Esophagus muscularis mucosa (tissue), 4 donors: ENCODE measurements around the gene HSPA1B. TPM values are rescaled to one million over a fixed set of nuclear protein-coding genes. Genes with fewer than 3 reads are reported as not detected.
A peak's percentile ranks its signal among the peaks of the same experiment; 100 is the strongest.

Experiments
- DNase-seq: peaks from one replicate; pipeline ENCODE4 v3.0.0-alpha.2; 2017; ENCODE audit errors: extremely low spot score
- H3K27ac ChIP-seq, 4 donors: fragments of 200-600 bp; sonication (generic); replicated peaks in 1 of 4; 1 replicate in 3 of 4; 2 replicates in 1 of 4; pipeline ENCODE4 v1.5.1; 2016 to 2019; ENCODE audit warnings: mild to moderate bottlenecking in 1 of 4
- H3K27me3 ChIP-seq, 4 donors: fragments of 200-600 bp; sonication (generic); one replicate each; pipeline versions ENCODE4 v1.5.1 to v1.6.0; 2016 to 2019
- H3K36me3 ChIP-seq, 4 donors: fragments of 200-600 bp; sonication (generic); one replicate each; pipeline ENCODE4 v1.5.1; 2016 to 2019
- H3K4me1 ChIP-seq, 4 donors: fragments of 200-600 bp; sonication (generic); one replicate each; pipeline ENCODE4 v1.5.1; 2016 to 2019
- H3K4me3 ChIP-seq, 4 donors: fragments of 200-600 bp; sonication (generic); 1 replicate in 2 of 4; 2 replicates in 2 of 4; pipeline ENCODE4 v1.5.1; 2016 to 2019; ENCODE audit warnings: mild to moderate bottlenecking in 4 of 4, moderate library complexity in 1 of 4
- H3K9me3 ChIP-seq, 4 donors: fragments of 200-600 bp; sonication (generic); 1 replicate in 3 of 4; 2 replicates in 1 of 4; pipeline ENCODE4 v1.5.1; 2016 to 2019
- EP300 ChIP-seq: sonication (generic); formaldehyde crosslinking; IDR thresholded peaks from one replicate; pipeline ENCODE4 v1.6.1; 2017; ENCODE audit warnings: antibody characterized with exemption
- POLR2A ChIP-seq: fragments of 450-650 bp; IDR thresholded peaks from one replicate; pipeline ENCODE4 v1.6.1; 2017; ENCODE audit warnings: antibody characterized with exemption, moderate library complexity, mild to moderate bottlenecking, low read depth
- POLR2AphosphoS5 ChIP-seq, 2 donors: sonication (generic); formaldehyde crosslinking; IDR thresholded peaks; one replicate each; pipeline ENCODE4 v1.6.1; 2017; ENCODE audit warnings: antibody characterized with exemption in 2 of 2
- WGBS: methylation state at CpG from one replicate; pipeline ENCODE4 v1.1.5; 2018; 5-methylcytosine and 5-hydroxymethylcytosine counted together
- intact Hi-C: fragments of 100-400 bp; cut with DNase I; formaldehyde crosslinking; loops from one replicate; pipeline ENCODE4 v1.15.1; 2023
- total RNA-seq, 4 donors: library from RNA; depleted of rRNA; stranded (reverse); fragments of >200 nt; gene quantifications; one replicate each; pipeline versions ENCODE4 v1.1.0 to v1.2.1, GENCODE V29; 2016
- TF ChIP-seq, protein P1 (sequence below), 3 experiments: fragments of 200-600 bp in 2 of 3; fragments of 450-650 bp in 1 of 3; sonication (generic) in 2 of 3; IDR thresholded peaks; one replicate each; pipeline ENCODE4 v1.5.1; 2017 to 2019; ENCODE audit warnings: antibody characterized with exemption in 3 of 3, mild to moderate bottlenecking in 2 of 3, moderate library complexity in 1 of 3

The HSPA1B gene
- 100 to 1,000 TPM; 120 to 315 (median 274) TPM for total RNA-seq

GRCh38 chr6:31827286-31828079 lies at the start of gene HSPA1B:
TSS of gene HSPA1B (plus strand) at chr6:31827738. CDS start at chr6:31827951, 213 bp downstream.
- TF ChIP-seq POLR2AphosphoS5 (IDR thresholded peaks at IDR 0.05), result peak; percentile 100
- TF ChIP-seq, protein P1, sequence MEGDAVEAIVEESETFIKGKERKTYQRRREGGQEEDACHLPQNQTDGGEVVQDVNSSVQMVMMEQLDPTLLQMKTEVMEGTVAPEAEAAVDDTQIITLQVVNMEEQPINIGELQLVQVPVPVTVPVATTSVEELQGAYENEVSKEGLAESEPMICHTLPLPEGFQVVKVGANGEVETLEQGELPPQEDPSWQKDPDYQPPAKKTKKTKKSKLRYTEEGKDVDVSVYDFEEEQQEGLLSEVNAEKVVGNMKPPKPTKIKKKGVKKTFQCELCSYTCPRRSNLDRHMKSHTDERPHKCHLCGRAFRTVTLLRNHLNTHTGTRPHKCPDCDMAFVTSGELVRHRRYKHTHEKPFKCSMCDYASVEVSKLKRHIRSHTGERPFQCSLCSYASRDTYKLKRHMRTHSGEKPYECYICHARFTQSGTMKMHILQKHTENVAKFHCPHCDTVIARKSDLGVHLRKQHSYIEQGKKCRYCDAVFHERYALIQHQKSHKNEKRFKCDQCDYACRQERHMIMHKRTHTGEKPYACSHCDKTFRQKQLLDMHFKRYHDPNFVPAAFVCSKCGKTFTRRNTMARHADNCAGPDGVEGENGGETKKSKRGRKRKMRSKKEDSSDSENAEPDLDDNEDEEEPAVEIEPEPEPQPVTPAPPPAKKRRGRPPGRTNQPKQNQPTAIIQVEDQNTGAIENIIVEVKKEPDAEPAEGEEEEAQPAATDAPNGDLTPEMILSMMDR (IDR thresholded peaks at IDR 0.05), result no peak
- peak; percentile 42 for TF ChIP-seq EP300
- TF ChIP-seq POLR2A, result peak; percentile 100
- Histone ChIP-seq H3K4me3 (peak within 1 kb of the TSS; percentile 64 to 88 (median 70)), H3K4me1 (peaks cover 41 to 67% (median 63%) of the 10 kb centered on the region in 4 donors), H3K9me3 (no peaks in the 10 kb centered on the region), H3K36me3 (no peaks in the 10 kb centered on the region), H3K27ac (peak within 1 kb of the TSS; percentile 92 to 97 (median 96)), H3K27me3 (no peaks in the 10 kb centered on the region)
- peak; percentile 100 for DNase-seq
- intact Hi-C loops, result no loop called here
- under 1% methylated on average over 14 of the region's 56 CpGs for WGBS

DNA sequence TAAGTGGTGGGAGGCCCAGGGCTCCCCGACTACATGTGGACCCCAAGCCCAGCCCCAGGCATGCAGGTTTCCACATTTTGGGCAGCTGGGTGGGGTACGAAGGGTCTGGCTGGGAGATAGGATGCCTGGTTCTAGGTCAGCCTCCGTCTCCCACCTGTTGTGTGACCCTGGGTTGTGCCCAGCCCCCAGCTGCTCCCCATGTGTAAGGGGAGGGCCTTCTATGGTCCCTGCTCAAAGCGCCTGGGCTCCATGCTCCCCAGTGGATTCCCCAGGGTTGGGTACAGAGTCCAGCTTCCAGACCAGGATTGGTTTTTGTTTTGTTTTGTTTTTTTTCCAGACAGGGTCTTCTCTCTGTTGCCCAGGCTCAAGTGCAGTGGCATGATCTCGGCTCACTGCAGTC lies 49.3 kb upstream of the HSPA1B start:
- Histone ChIP-seq H3K36me3 (peaks cover 36 to 55% (median 50%) of the 10 kb centered on the region in 4 donors), H3K27ac (no peak overlapping the region)

GRCh38 chr6:31778999-31779885 lies 48.3 kb upstream of the HSPA1B start:
- no peak overlapping the region for H3K4me3 ChIP-seq
- 94% methylated on average over 30 of the region's 43 CpGs for WGBS
- H3K9me3 ChIP-seq, result no peaks in the 10 kb centered on the region
- TF ChIP-seq EP300 (no peak), POLR2A (no peak), POLR2AphosphoS5 (IDR thresholded peaks at IDR 0.05) (no peak)
- TF ChIP-seq, protein P1 (IDR thresholded peaks at IDR 0.05), result no peak
- intact Hi-C loops, result no loop called here
- no peak for DNase-seq
- no peaks in the 10 kb centered on the region for H3K27me3 ChIP-seq
- H3K4me1 ChIP-seq, result peaks cover 10 to 16% (median 13%) of the 10 kb centered on the region in 4 donors
- no peak overlapping the region for H3K27ac ChIP-seq
- peaks cover 44 to 66% (median 60%) of the 10 kb centered on the region in 4 donors for H3K36me3 ChIP-seq

More for the DNA sequence above, 49.3 kb upstream of the HSPA1B start:
- no peak for DNase-seq
- no peaks in the 10 kb centered on the region for H3K27me3 ChIP-seq
- no peak overlapping the region for H3K4me3 ChIP-seq
- H3K9me3 ChIP-seq, result no peaks in the 10 kb centered on the region
- intact Hi-C loops, result no loop called here
- TF ChIP-seq EP300 (no peak), POLR2A (no peak), POLR2AphosphoS5 (IDR thresholded peaks at IDR 0.05) (no peak)
- TF ChIP-seq, protein P1 (IDR thresholded peaks at IDR 0.05), result no peak
- WGBS, result 98% methylated on average over 4 of the region's 5 CpGs
- peaks cover 10 to 18% (median 13%) of the 10 kb centered on the region in 4 donors for H3K4me1 ChIP-seq

GRCh38 chr6:31779908-31780307 lies 47.6 kb upstream of the HSPA1B start:
- TF ChIP-seq, protein P1 (IDR thresholded peaks at IDR 0.05), result no peak
- TF ChIP-seq POLR2A, result no peak
- no peak for TF ChIP-seq EP300
- TF ChIP-seq POLR2AphosphoS5 (IDR thresholded peaks at IDR 0.05), result no peak
- no peaks in the 10 kb centered on the region for H3K9me3 ChIP-seq
- H3K27me3 ChIP-seq, result no peaks in the 10 kb centered on the region
- no peak overlapping the region for H3K27ac ChIP-seq
- peaks cover 10 to 16% (median 13%) of the 10 kb centered on the region in 4 donors for H3K4me1 ChIP-seq
- intact Hi-C loops, result no loop called here
- H3K36me3 ChIP-seq, result peaks cover 48 to 72% (median 66%) of the 10 kb centered on the region in 4 donors
- no peak for DNase-seq
- no peak overlapping the region for H3K4me3 ChIP-seq
- WGBS, result 93% methylated on average over 3 of the region's 10 CpGs
